H1 (cell line): ENCODE results near the gene STIM1. TPM values are rescaled to one million over a fixed set of nuclear protein-coding genes. Genes with fewer than 3 reads are reported as not detected.

Experiments used
- ASH2L ChIP-seq: fragments of 200-600, 300-600 bp; sonication (generic); IDR thresholded peaks from one replicate; pipeline ENCODE4 v1.7.1; 2017; ENCODE audit warnings: low read length
- BCL11A ChIP-seq, 2 experiments: IDR thresholded peaks; one replicate each; pipeline ENCODE4 v1.6.1; 2011; ENCODE audit warnings: low read depth in 2 of 2, low read length in 2 of 2, mild to moderate bottlenecking in 2 of 2
- BRCA1 ChIP-seq: IDR thresholded peaks from 2 replicates; pipeline ENCODE4 v1.6.1; 2012; ENCODE audit warnings: low read depth, low read length, improper control_type of control experiment
- CBX8 ChIP-seq: fragments of 300-800, 300-1000 bp; sonication (generic); IDR thresholded peaks from 2 replicates; pipeline ENCODE4 v1.7.1; 2016; ENCODE audit warnings: low read depth, low read length, borderline replicate concordance
- CREB1 ChIP-seq: IDR thresholded peaks from 2 replicates; pipeline ENCODE4 v1.6.1; 2012; ENCODE audit warnings: inconsistent platforms
- EP300 ChIP-seq, 2 experiments: IDR thresholded peaks; 1 replicate in 1 of 2; 2 replicates in 1 of 2; pipeline ENCODE4 v1.6.1; 2011 to 2012; ENCODE audit warnings: low read depth in 2 of 2, low read length in 2 of 2, mild to moderate bottlenecking in 2 of 2, borderline replicate concordance in 1 of 2, inconsistent platforms in 1 of 2, moderate library complexity in 1 of 2
- HDAC2 ChIP-seq, 2 experiments: fragments of 300-600 bp in 1 of 2; sonication (generic) in 1 of 2; IDR thresholded peaks; 2 replicates each; pipeline ENCODE4 v1.6.1; 2011 to 2012; ENCODE audit warnings: low read depth in 2 of 2, low read length in 2 of 2, mild to moderate bottlenecking in 2 of 2, moderate library complexity in 2 of 2, borderline replicate concordance in 1 of 2, inconsistent platforms in 1 of 2
- JUND ChIP-seq: IDR thresholded peaks from 2 replicates; pipeline ENCODE4 v1.6.1; 2011; ENCODE audit warnings: mild to moderate bottlenecking, improper control_type of control experiment, low read length
- KDM4A ChIP-seq: IDR thresholded peaks from one replicate; pipeline ENCODE4 v1.7.1; 2012; ENCODE audit warnings: low read depth, mild to moderate bottlenecking, moderate library complexity, low read length, inconsistent platforms; ENCODE audit not compliant: severe bottlenecking
- KDM5A ChIP-seq: fragments of 200-600 bp; IDR thresholded peaks from 2 replicates; pipeline ENCODE4 v1.7.1; 2012; ENCODE audit warnings: mild to moderate bottlenecking, low read length, inconsistent platforms, mixed read lengths
- RFX5 ChIP-seq: IDR thresholded peaks from 2 replicates; pipeline ENCODE4 v1.6.1; 2011; ENCODE audit warnings: low read depth, low read length, improper control_type of control experiment, borderline replicate concordance
- SAP30 ChIP-seq: fragments of 300-600 bp; sonication (generic); IDR thresholded peaks from 2 replicates; pipeline ENCODE4 v1.7.1; 2012; ENCODE audit warnings: low read length, moderate library complexity, mild to moderate bottlenecking, inconsistent platforms; ENCODE audit not compliant: insufficient read depth, insufficient replicate concordance
- SIN3A ChIP-seq, 2 experiments: IDR thresholded peaks in 1 of 2; conservative IDR thresholded peaks in 1 of 2; 2 replicates each; pipeline ENCODE4 v1.6.1; 2011 to 2012; ENCODE audit warnings: low read length in 2 of 2, improper control_type of control experiment in 1 of 2, low read depth in 1 of 2, mild to moderate bottlenecking in 1 of 2
- SP1 ChIP-seq: IDR thresholded peaks from 2 replicates; pipeline ENCODE4 v1.6.1; 2011; ENCODE audit warnings: low read depth, low read length
- SP4 ChIP-seq: IDR thresholded peaks from 2 replicates; pipeline ENCODE4 v1.6.1; 2012; ENCODE audit warnings: low read length, inconsistent platforms
- SRF ChIP-seq: IDR thresholded peaks from 2 replicates; pipeline ENCODE4 v1.6.1; 2011; ENCODE audit warnings: mild to moderate bottlenecking, low read depth, low read length, moderate library complexity
- SUZ12 ChIP-seq: fragments of 200-600 bp; sonication (generic); IDR thresholded peaks from 2 replicates; pipeline ENCODE4 v1.6.1; 2012; ENCODE audit warnings: mild to moderate bottlenecking, inconsistent platforms, low read length, moderate library complexity, mixed read lengths
- TAF1 ChIP-seq: IDR thresholded peaks from 2 replicates; pipeline ENCODE4 v1.6.1; 2011; ENCODE audit warnings: mild to moderate bottlenecking, low read depth, low read length
- TCF12 ChIP-seq: IDR thresholded peaks from 2 replicates; pipeline ENCODE4 v1.6.1; 2011; ENCODE audit warnings: low read depth, mild to moderate bottlenecking, low read length
- TEAD4 ChIP-seq: IDR thresholded peaks from 2 replicates; pipeline ENCODE4 v1.6.1; 2012; ENCODE audit warnings: low read depth, low read length, inconsistent platforms, mixed read lengths
- polyA plus RNA-seq, 7 experiments: library from polyadenylated mRNA; depleted of rRNA in 3 of 7; stranded (reverse) in 5 of 7; unstranded in 2 of 7; fragments of >200 nt in 5 of 7; fragments of 200-250 nt in 2 of 7; gene quantifications; 1 replicate in 5 of 7; 2 replicates in 1 of 7; 4 replicates in 1 of 7; pipeline versions ENCODE4 v1.2.1 to v1.2.3, GENCODE V29; 2011 to 2013; ENCODE audit warnings: missing spikeins in 2 of 7, mixed read lengths in 2 of 7
- total RNA-seq: library from RNA; stranded (reverse); fragmentation: NEBNext Ultra II Directional; extraction: Animal tissue kit (Norgen Biotek cat#: 25700); gene quantifications from 2 replicates; pipeline ENCODE4 v1.2.1, GENCODE V29; 2021

STIM1 gene
- total and polyA plus RNA-seq, 2 of the 8 experiments (the other 6 are each of a cell fraction or from before 2014, with no cell fraction given) = 11.1 to 12.2 TPM

- TF ChIP-seq SUZ12 (peak; percentile 53; the same call in 1 of the 2 replicates), KDM5A (no peak), TEAD4 (no peak), CBX8 (no peak), ASH2L (no peak), BCL11A (IDR thresholded peaks at IDR 0.05; ENCODE audit: low read depth in 2 of 2, low read length in 2 of 2) (no peak), JUND (no peak), BRCA1 (no peak), KDM4A (peak; percentile 32), EP300 (IDR thresholded peaks at IDR 0.05; ENCODE audit: borderline replicate concordance in 1 of 2, low read depth in 2 of 2, low read length in 2 of 2) (no peak), HDAC2 (IDR thresholded peaks at IDR 0.05; ENCODE audit: borderline replicate concordance in 1 of 2, low read depth in 2 of 2, low read length in 2 of 2) (0 out of 4 replicates have a peak, but pooled peaks of 1 of the 2 experiments have one; percentile 19), SIN3A (conservative IDR thresholded peaks at IDR 0.05 in 1 of 2, IDR thresholded peaks at IDR 0.05 in 1 of 2; ENCODE audit: low read depth in 1 of 2, low read length in 2 of 2) (0 out of 4 replicates have a peak, but pooled peaks of 1 of the 2 experiments have one; percentile 39), TCF12 (no peak), CREB1 (no peak), RFX5 (no peak), TAF1 (0 out of 2 replicates have a peak, but pooled peaks have one; percentile 5), SP4 (no peak), SP1 (no peak), SRF (no peak), SAP30 (no peak)
These were observed 486 bp downstream of the STIM1 start (continued) for GRCh38 chr11:3855808-3856491.
